GM13977 (cell line): ENCODE measurements around the gene REXO1.
A peak's percentile ranks its signal among the peaks of the same experiment; 100 is the strongest.
"Not testable (repeated sequence)": the region's sequence is repeated elsewhere in the genome, so short reads cannot be mapped to it uniquely, and the experiment has no call there.

Source experiments
- DNase-seq: peaks from one replicate; pipeline ENCODE4 v3.0.0; 2012; ENCODE audit warnings: low spot score
- CTCF ChIP-seq: IDR thresholded peaks from 2 replicates; pipeline ENCODE4 v1.5.1; 2012; ENCODE audit warnings: mild to moderate bottlenecking, control low read depth; ENCODE audit not compliant: insufficient read depth; ENCODE audit errors: extremely low read depth, missing control alignments
- in situ Hi-C: fragments of 300-500 bp; cut with MboI; formaldehyde crosslinking; loops from one replicate; pipeline ENCODE4 v1.12.0; 2022; ENCODE audit warnings: low sequenced_read_pairs, low pct_unique_long_range_greater_than_20kb, mixed read lengths, inconsistent platforms; ENCODE audit not compliant: unreplicated experiment

The REXO1 gene

GRCh38 chr19:1848399-1849131 lies at the start of gene REXO1:
TSS of gene REXO1 (minus strand) at chr19:1848483. CDS start at chr19:1848358, 125 bp downstream.
- peak; percentile 96 for DNase-seq
- peak; percentile 88 for TF ChIP-seq CTCF
- in situ Hi-C loops, result no loop called here

- no peak for TF ChIP-seq CTCF
- no peak for DNase-seq
- in situ Hi-C loops, result no loop called here
Measured at GRCh38 chr19:1896508-1896907, 48.2 kb upstream of the REXO1 start.

GRCh38 chr19:1893791-1894190 lies 45.5 kb upstream of the REXO1 start:
- DNase-seq, result no peak
- in situ Hi-C loops, result no loop called here
- no peak for TF ChIP-seq CTCF

- in situ Hi-C loops, result no loop called here
- DNase-seq, result no peak
- no peak for TF ChIP-seq CTCF
Measured at GRCh38 chr19:1889907-1890306, 41.6 kb upstream of the REXO1 start.

- no peak for TF ChIP-seq CTCF
- in situ Hi-C loops, result no loop called here
- no peak for DNase-seq
Measured at GRCh38 chr19:1888385-1888784, 40.1 kb upstream of the REXO1 start.

- DNase-seq, in situ Hi-C loops: not testable (repeated sequence)
Measured at GRCh38 chr19:1886360-1886759, 38.1 kb upstream of the REXO1 start.

GRCh38 chr19:1885398-1886119 lies 37.3 kb upstream of the REXO1 start, which contains the start of gene ABHD17A:
TSS of gene ABHD17A (minus strand) at chr19:1885496. CDS start at chr19:1881566, 3,930 bp downstream.
- in situ Hi-C loops, result not testable (repeated sequence)
- peak; percentile 99 for DNase-seq
